HG03045 (cell line): ENCODE results near the gene ABI3BP.
A peak's percentile ranks its signal among the peaks of the same experiment; 100 is the strongest.

Experiments
- ATAC-seq: cut with Tn5 transposase; IDR thresholded peaks from one replicate; pipeline ENCODE4 v1.9.1; 2021; ENCODE audit warnings: mild to moderate bottlenecking, moderate library complexity; ENCODE audit not compliant: unreplicated experiment

Gene ABI3BP

GRCh38 chr3:100780071-100780622 is 213.1 kb downstream of the ABI3BP start:
- ATAC-seq = no peak

- ATAC-seq = no peak
These were observed 213.7 kb downstream of the ABI3BP start for GRCh38 chr3:100779480-100779879.

- ATAC-seq = no peak
These were observed 215.9 kb downstream of the ABI3BP start for GRCh38 chr3:100777271-100777670.

GRCh38 chr3:100776746-100777145 is 216.5 kb downstream of the ABI3BP start:
- ATAC-seq = no peak

GRCh38 chr3:100776097-100776729 is 217.0 kb downstream of the ABI3BP start:
- no peak for ATAC-seq

GRCh38 chr3:100775669-100776068 is 217.6 kb downstream of the ABI3BP start:
- ATAC-seq = no peak

GRCh38 chr3:100775226-100775625 is 218.0 kb downstream of the ABI3BP start:
- no peak for ATAC-seq

GRCh38 chr3:100769693-100770092 is 223.5 kb downstream of the ABI3BP start:
- no peak for ATAC-seq

- no peak for ATAC-seq
These were observed 227.2 kb downstream of the ABI3BP start for GRCh38 chr3:100766069-100766468.

GRCh38 chr3:100765437-100765975 is 227.7 kb downstream of the ABI3BP start:
- ATAC-seq = no peak

GRCh38 chr3:100761951-100762350 is 231.3 kb downstream of the ABI3BP start:
- ATAC-seq = no peak

- peak; percentile 76 for ATAC-seq
These were observed 231.8 kb downstream of the ABI3BP start for GRCh38 chr3:100761211-100761942.

GRCh38 chr3:100760377-100760776 is 232.8 kb downstream of the ABI3BP start:
- ATAC-seq = no peak

- no peak for ATAC-seq
These were observed 233.3 kb downstream of the ABI3BP start for GRCh38 chr3:100759950-100760349.

GRCh38 chr3:100759159-100759558 is 234.1 kb downstream of the ABI3BP start:
- ATAC-seq = no peak

GRCh38 chr3:100756441-100756840 is 236.8 kb downstream of the ABI3BP start:
- ATAC-seq = no peak

- no peak for ATAC-seq
These were observed 238.5 kb downstream of the ABI3BP start for GRCh38 chr3:100754563-100755334.

GRCh38 chr3:100753846-100754245 is 239.4 kb downstream of the ABI3BP start:
- no peak for ATAC-seq

- no peak for ATAC-seq
These were observed 244.3 kb downstream of the ABI3BP start for GRCh38 chr3:100748967-100749366.

GRCh38 chr3:100748220-100748619 is 245.0 kb downstream of the ABI3BP start:
- ATAC-seq = no peak

- ATAC-seq = no peak
These were observed 247.1 kb downstream of the ABI3BP start for GRCh38 chr3:100746092-100746491.
